Measurements from ENCODE around the gene TMEM184A.

Gene TMEM184A

GRCh38 chr7:1567049-1567771 lies 11.2 kb upstream of the TMEM184A start:
- Histone ChIP-seq H3K36me3 (ENCODE audit: insufficient read depth, low read length) (peaks cover 11% of the 10 kb centered on the region), H3K4me3 (peak overlapping the region; percentile 58), H3K9me3 (ENCODE audit: low read depth, low read length) (no peaks in the 10 kb centered on the region), H3K27ac (peak overlapping the region; percentile 76; the same call in 1 of the 2 replicates), H3K9ac (ENCODE audit: insufficient read length) (peak overlapping the region; percentile 51)
- TF ChIP-seq EZH2 (IDR thresholded peaks at IDR 0.05) (no peak), POLR2AphosphoS5 (IDR thresholded peaks at IDR 0.05; ENCODE audit: borderline replicate concordance, low read depth, low read length) (no peak), FOXP2 (optimal IDR thresholded peaks at IDR 0.05; ENCODE audit: control extremely low read depth, extremely low read length, insufficient read depth) (no peak)
- no peak for DNase-seq (ENCODE audit: low read depth, low spot score)

- DNase-seq (ENCODE audit: low read depth, low spot score), result no peak
- H3K9ac ChIP-seq (ENCODE audit: insufficient read length), result no peak overlapping the region
- H3K36me3 ChIP-seq (ENCODE audit: insufficient read depth, low read length), result peaks cover 11% of the 10 kb centered on the region
- no peak; the same call in 1 of the 2 replicates for TF ChIP-seq POLR2AphosphoS5 (IDR thresholded peaks at IDR 0.05; ENCODE audit: borderline replicate concordance, low read depth, low read length)
- no peak for TF ChIP-seq FOXP2 (optimal IDR thresholded peaks at IDR 0.05; ENCODE audit: control extremely low read depth, extremely low read length, insufficient read depth)
- TF ChIP-seq EZH2 (IDR thresholded peaks at IDR 0.05), result no peak
- H3K9me3 ChIP-seq (ENCODE audit: low read depth, low read length), result no peaks in the 10 kb centered on the region
- H3K4me3 ChIP-seq, result no peak overlapping the region
- peak overlapping the region; percentile 76; the same call in 1 of the 2 replicates for H3K27ac ChIP-seq
Observed at GRCh38 chr7:1566687-1567048, 10.7 kb upstream of the TMEM184A start.

- DNase-seq (ENCODE audit: low read depth, low spot score), result no peak
- H3K9me3 ChIP-seq (ENCODE audit: low read depth, low read length), result no peaks in the 10 kb centered on the region
- no peak overlapping the region for H3K27ac ChIP-seq
- H3K36me3 ChIP-seq (ENCODE audit: insufficient read depth, low read length), result peaks cover 11% of the 10 kb centered on the region
- H3K4me3 ChIP-seq, result no peak overlapping the region
- TF ChIP-seq FOXP2 (optimal IDR thresholded peaks at IDR 0.05; ENCODE audit: control extremely low read depth, extremely low read length, insufficient read depth), result no peak
- no peak for TF ChIP-seq EZH2 (IDR thresholded peaks at IDR 0.05)
- TF ChIP-seq POLR2AphosphoS5 (IDR thresholded peaks at IDR 0.05; ENCODE audit: borderline replicate concordance, low read depth, low read length), result no peak
- no peak overlapping the region for H3K9ac ChIP-seq (ENCODE audit: insufficient read length)
Observed at GRCh38 chr7:1564603-1565022, 8.6 kb upstream of the TMEM184A start.

- no peak for DNase-seq (ENCODE audit: low read depth, low spot score)
- no peak overlapping the region for H3K27ac ChIP-seq
- peaks cover 11% of the 10 kb centered on the region for H3K36me3 ChIP-seq (ENCODE audit: insufficient read depth, low read length)
- H3K9me3 ChIP-seq (ENCODE audit: low read depth, low read length), result no peaks in the 10 kb centered on the region
- H3K9ac ChIP-seq (ENCODE audit: insufficient read length), result no peak overlapping the region
- no peak overlapping the region for H3K4me3 ChIP-seq
- TF ChIP-seq EZH2 (IDR thresholded peaks at IDR 0.05) (no peak), POLR2AphosphoS5 (IDR thresholded peaks at IDR 0.05; ENCODE audit: borderline replicate concordance, low read depth, low read length) (no peak), FOXP2 (optimal IDR thresholded peaks at IDR 0.05; ENCODE audit: control extremely low read depth, extremely low read length, insufficient read depth) (no peak)
Observed at GRCh38 chr7:1563981-1564602, 8.1 kb upstream of the TMEM184A start.

GRCh38 chr7:1562597-1563051 lies 6.6 kb upstream of the TMEM184A start:
- Histone ChIP-seq H3K36me3 (ENCODE audit: insufficient read depth, low read length) (peaks cover 10% of the 10 kb centered on the region), H3K4me3 (no peak overlapping the region), H3K9ac (ENCODE audit: insufficient read length) (no peak overlapping the region), H3K27ac (no peak overlapping the region), H3K9me3 (ENCODE audit: low read depth, low read length) (no peaks in the 10 kb centered on the region)
- TF ChIP-seq FOXP2 (optimal IDR thresholded peaks at IDR 0.05; ENCODE audit: control extremely low read depth, extremely low read length, insufficient read depth) (no peak), POLR2AphosphoS5 (IDR thresholded peaks at IDR 0.05; ENCODE audit: borderline replicate concordance, low read depth, low read length) (no peak), EZH2 (IDR thresholded peaks at IDR 0.05) (no peak)
- no peak for DNase-seq (ENCODE audit: low read depth, low spot score)

- DNase-seq (ENCODE audit: low read depth, low spot score), result no peak
Observed at GRCh38 chr7:1562116-1562515, 6.1 kb upstream of the TMEM184A start.

GRCh38 chr7:1561036-1561940 lies 5.3 kb upstream of the TMEM184A start:
- Histone ChIP-seq H3K9ac (ENCODE audit: insufficient read length) (no peak overlapping the region), H3K4me3 (no peak overlapping the region), H3K36me3 (ENCODE audit: insufficient read depth, low read length) (no peaks in the 10 kb centered on the region; the same call in 1 of the 2 replicates), H3K9me3 (ENCODE audit: low read depth, low read length) (no peaks in the 10 kb centered on the region), H3K27ac (no peak overlapping the region)
- no peak for DNase-seq (ENCODE audit: low read depth, low spot score)
- no peak for TF ChIP-seq POLR2AphosphoS5 (IDR thresholded peaks at IDR 0.05; ENCODE audit: borderline replicate concordance, low read depth, low read length)
- TF ChIP-seq FOXP2 (optimal IDR thresholded peaks at IDR 0.05; ENCODE audit: control extremely low read depth, extremely low read length, insufficient read depth), result no peak
- no peak for TF ChIP-seq EZH2 (IDR thresholded peaks at IDR 0.05)

More at GRCh38 chr7:1562116-1562515, 6.1 kb upstream of the TMEM184A start:
- H3K27ac ChIP-seq, result no peak overlapping the region
- peaks cover 5% of the 10 kb centered on the region for H3K36me3 ChIP-seq (ENCODE audit: insufficient read depth, low read length)
- no peaks in the 10 kb centered on the region for H3K9me3 ChIP-seq (ENCODE audit: low read depth, low read length)
- no peak for TF ChIP-seq EZH2 (IDR thresholded peaks at IDR 0.05)
- TF ChIP-seq FOXP2 (optimal IDR thresholded peaks at IDR 0.05; ENCODE audit: control extremely low read depth, extremely low read length, insufficient read depth), result no peak
- no peak for TF ChIP-seq POLR2AphosphoS5 (IDR thresholded peaks at IDR 0.05; ENCODE audit: borderline replicate concordance, low read depth, low read length)
- H3K4me3 ChIP-seq, result no peak overlapping the region
- no peak overlapping the region for H3K9ac ChIP-seq (ENCODE audit: insufficient read length)

GRCh38 chr7:1560620-1561031 lies 4.6 kb upstream of the TMEM184A start:
- TF ChIP-seq EZH2 (IDR thresholded peaks at IDR 0.05), result no peak
- TF ChIP-seq FOXP2 (optimal IDR thresholded peaks at IDR 0.05; ENCODE audit: control extremely low read depth, extremely low read length, insufficient read depth), result no peak
- no peak for TF ChIP-seq POLR2AphosphoS5 (IDR thresholded peaks at IDR 0.05; ENCODE audit: borderline replicate concordance, low read depth, low read length)

More at GRCh38 chr7:1560620-1561031, 4.6 kb upstream of the TMEM184A start:
- no peak overlapping the region for H3K4me3 ChIP-seq
- H3K27ac ChIP-seq, result no peak overlapping the region
- no peak overlapping the region for H3K9ac ChIP-seq (ENCODE audit: insufficient read length)
- DNase-seq (ENCODE audit: low read depth, low spot score), result no peak
- H3K9me3 ChIP-seq (ENCODE audit: low read depth, low read length), result no peaks in the 10 kb centered on the region
- H3K36me3 ChIP-seq (ENCODE audit: insufficient read depth, low read length), result no peaks in the 10 kb centered on the region; the same call in 1 of the 2 replicates

Measured in SK-N-MC (cell line).